Right lobe of liver (tissue), 6 donors: ENCODE data around the gene PGD. TPM values are rescaled to one million over a fixed set of nuclear protein-coding genes. Genes with fewer than 3 reads are reported as not detected.

Experiments
- ATAC-seq, 4 donors: fragments of 200-7000 bp; cut with Tn5 transposase; one replicate each; pipeline ENCODE4 v1.9.1; 2020; ENCODE audit warnings: mild to moderate bottlenecking in 4 of 4, moderate library complexity in 4 of 4
- DNase-seq, 3 donors: peaks; one replicate each; pipeline ENCODE4 v3.0.0-alpha.2; 2020
- H3K27ac ChIP-seq, 3 donors: fragments of 200-600 bp; one replicate each; pipeline ENCODE4 v1.8.0; 2022
- H3K27me3 ChIP-seq, 2 donors: fragments of 200-600 bp; one replicate each; pipeline ENCODE4 v1.8.0; 2022
- H3K36me3 ChIP-seq, 4 donors: fragments of 200-600 bp; sonication (generic) in 1 of 4; one replicate each; pipeline versions ENCODE4 v1.5.1 to v1.8.0; 2017 to 2022; ENCODE audit warnings: control low read depth in 1 of 4
- H3K4me1 ChIP-seq, 4 donors: fragments of 200-600 bp; sonication (generic) in 1 of 4; one replicate each; pipeline versions ENCODE4 v1.5.1 to v1.8.0; 2017 to 2022; ENCODE audit warnings: control low read depth in 1 of 4
- H3K4me3 ChIP-seq, 3 donors: fragments of 200-600 bp; one replicate each; pipeline ENCODE4 v1.8.0; 2022
- H3K9me3 ChIP-seq, 4 donors: fragments of 200-600 bp; sonication (generic) in 1 of 4; one replicate each; pipeline versions ENCODE4 v1.5.1 to v1.8.0; 2017 to 2022; ENCODE audit warnings: control low read depth in 1 of 4
- CTCF ChIP-seq, 4 donors: fragments of 200-600 bp in 3 of 4; fragments of 450-650 bp in 1 of 4; IDR thresholded peaks; one replicate each; pipeline versions ENCODE4 v1.5.1 to v1.8.0; 2016 to 2022; ENCODE audit warnings: antibody characterized with exemption in 4 of 4, mild to moderate bottlenecking in 2 of 4
- POLR2A ChIP-seq: fragments of 450-650 bp; IDR thresholded peaks from one replicate; pipeline ENCODE4 v1.6.1; 2017; ENCODE audit warnings: antibody characterized with exemption, mild to moderate bottlenecking
- WGBS: methylation state at CpG from one replicate; pipeline ENCODE4 v1.1.6; 2018; ENCODE audit warnings: low coverage, low lambda C conversion rate; ENCODE audit not compliant: insufficient coverage; ENCODE audit errors: missing lambda C conversion rate; 5-methylcytosine and 5-hydroxymethylcytosine counted together
- intact Hi-C, 2 donors: fragments of 100-400 bp; cut with DNase I; formaldehyde crosslinking; loops; one replicate each; pipeline versions ENCODE4 v1.11.2 to v1.14.1; 2022
- total RNA-seq, 6 experiments: library from RNA; depleted of rRNA in 2 of 6; stranded (reverse); fragments of >200 nt in 2 of 6; fragmentation: NEBNext Ultra II Directional in 3 of 6; extraction: Animal tissue kit (Norgen Biotek cat#: 25700) in 3 of 6; gene quantifications; one replicate each; pipeline versions ENCODE4 v1.1.0 to v1.2.4, GENCODE V29; 2016 to 2023
- donor health status: DM: no; HTN: yes; CAD: no.
- donor health status: DM: no; HTN: no; CAD: no.
- donor health status: DM: no; HTN: no; CAD: no.
- donor health status: DM: no; HTN: yes; CAD: no.
- donor health status: DM: no; HTN: yes; CAD: no.

The PGD gene
- total RNA-seq, 6 experiments from 2014 or later: 51.9 to 151 (median 72.0) TPM

GRCh38 chr1:10459184-10459583 is 60.3 kb downstream of the PGD start:
- no peak overlapping the region for H3K4me3 ChIP-seq
- H3K9me3 ChIP-seq: no peaks in the 10 kb centered on the region
- peak overlapping the region in 1 of 3 donors; percentile 4 for H3K27ac ChIP-seq
- 16% methylated on average over 3 of the region's 3 CpGs for WGBS
- peaks cover 0 to 28% (median 8%) of the 10 kb centered on the region in 4 donors for H3K36me3 ChIP-seq
- TF ChIP-seq POLR2A: no peak
- TF ChIP-seq CTCF (IDR thresholded peaks at IDR 0.05): no peak
- H3K4me1 ChIP-seq: peaks cover 0 to 24% (median 2%) of the 10 kb centered on the region in 4 donors
- intact Hi-C loops: no loop called here
- ATAC-seq (peak; percentile 55 to 85 (median 74)), DNase-seq (no peak)
- no peaks in the 10 kb centered on the region for H3K27me3 ChIP-seq

- WGBS: 100% methylated on average over 1 of the region's 2 CpGs
- H3K36me3 ChIP-seq: peaks cover 0 to 59% (median 18%) of the 10 kb centered on the region in 4 donors
- no peaks in the 10 kb centered on the region for H3K27me3 ChIP-seq
- H3K4me1 ChIP-seq: peaks cover 0 to 16% (median 0%) of the 10 kb centered on the region in 4 donors
- no peak for ATAC-seq
- intact Hi-C loops: no loop called here
- H3K27ac ChIP-seq: no peak overlapping the region
- no peaks in the 10 kb centered on the region for H3K9me3 ChIP-seq
- DNase-seq: no peak
- TF ChIP-seq CTCF (IDR thresholded peaks at IDR 0.05) (no peak), POLR2A (no peak)
- H3K4me3 ChIP-seq: no peak overlapping the region
Measured at GRCh38 chr1:10467078-10467477, 68.2 kb downstream of the PGD start.

GRCh38 chr1:10470043-10470442 is 71.2 kb downstream of the PGD start:
- intact Hi-C loops: no loop called here
- H3K27ac ChIP-seq: no peak overlapping the region
- H3K36me3 ChIP-seq: peaks cover 0 to 32% (median 8%) of the 10 kb centered on the region in 4 donors
- H3K4me1 ChIP-seq: peaks cover 0 to 26% (median 0%) of the 10 kb centered on the region in 4 donors
- TF ChIP-seq CTCF (IDR thresholded peaks at IDR 0.05) (no peak), POLR2A (no peak)
- H3K4me3 ChIP-seq: no peak overlapping the region
- DNase-seq (no peak), ATAC-seq (no peak)
- 96% methylated on average over 4 of the region's 4 CpGs for WGBS
- H3K27me3 ChIP-seq: no peaks in the 10 kb centered on the region
- H3K9me3 ChIP-seq: no peaks in the 10 kb centered on the region

Other genes with a start within 250 kb of the PGD start
- gene KIF1B, start 188.5 kb upstream of the PGD start, total RNA-seq: 10 to 100 TPM; 21.7 to 29.4 (median 23.2) TPM
- gene CENPS, start 31.4 kb downstream of the PGD start, total RNA-seq: 1 to 10 TPM; 1.8 to 9.3 (median 5.7) TPM
- under 1 TPM in 1 of 6 experiments, not detected in 5; 0.17 TPM for gene CORT, start 51.0 kb downstream of the PGD start, total RNA-seq
- 10 to 100 TPM; 14.1 to 24.8 (median 16.9) TPM for gene DFFA, start 73.5 kb downstream of the PGD start, total RNA-seq
- gene PEX14, start 75.9 kb downstream of the PGD start, total RNA-seq: 10 to 100 TPM; 10.5 to 26.5 (median 16.5) TPM